Activated CD4-positive, alpha-beta T cell treated with anti-CD3 and anti-CD28 coated beads for 1 hour (primary cell): ENCODE measurements around the gene KAT5.
"Not testable (repeated sequence)": the region's sequence is repeated elsewhere in the genome, so short reads cannot be mapped to it uniquely, and the experiment has no call there.

Source experiments
- DNase-seq: peaks from one replicate; pipeline ENCODE4 v3.0.0-alpha.2; 2020

Gene KAT5

DNA sequence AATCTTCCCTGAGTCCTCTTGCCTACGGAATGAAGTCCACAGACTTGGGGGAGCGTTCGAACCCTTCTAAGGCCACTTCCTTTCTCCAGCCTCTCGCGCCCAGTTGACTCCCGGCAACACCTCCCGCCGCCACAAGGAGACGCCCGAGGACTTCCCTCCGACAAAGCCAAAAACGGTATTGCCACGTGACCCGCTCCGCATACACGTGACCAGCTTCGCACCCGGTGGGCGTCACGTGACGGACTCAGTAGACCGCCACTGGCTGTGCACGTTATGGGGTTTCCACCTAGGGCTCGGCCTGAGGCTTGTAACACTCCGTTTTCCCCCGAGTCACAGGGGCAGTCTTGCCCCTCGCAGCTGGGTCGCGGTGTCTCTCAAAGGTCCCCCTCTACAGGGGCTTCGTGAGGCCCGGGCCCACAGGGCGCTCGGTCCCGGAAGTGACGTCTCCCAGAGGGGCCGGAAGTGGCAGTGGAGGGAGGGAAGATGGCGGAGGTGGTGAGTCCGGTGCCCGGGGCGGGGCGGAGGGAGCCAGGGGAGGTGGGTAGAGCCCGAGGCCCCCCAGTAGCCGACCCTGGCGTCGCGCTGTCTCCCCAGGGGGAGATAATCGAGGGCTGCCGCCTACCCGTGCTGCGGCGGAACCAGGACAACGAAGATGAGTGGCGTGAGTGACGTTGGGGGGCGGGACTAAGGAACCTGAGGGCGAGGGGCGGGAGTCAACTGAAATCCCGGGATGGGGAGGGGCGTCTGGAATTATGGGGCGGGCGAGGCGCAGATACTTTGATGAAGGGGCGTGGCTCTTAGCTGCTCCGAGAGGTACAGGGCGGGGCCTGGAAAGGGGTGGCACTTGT lies at the start of gene KAT5:
TSS of gene KAT5 (plus strand) at position 468 of the 848 bp plus-strand sequence. CDS start at position 484, 16 bp downstream.
- peak; percentile 96 for DNase-seq

DNA sequence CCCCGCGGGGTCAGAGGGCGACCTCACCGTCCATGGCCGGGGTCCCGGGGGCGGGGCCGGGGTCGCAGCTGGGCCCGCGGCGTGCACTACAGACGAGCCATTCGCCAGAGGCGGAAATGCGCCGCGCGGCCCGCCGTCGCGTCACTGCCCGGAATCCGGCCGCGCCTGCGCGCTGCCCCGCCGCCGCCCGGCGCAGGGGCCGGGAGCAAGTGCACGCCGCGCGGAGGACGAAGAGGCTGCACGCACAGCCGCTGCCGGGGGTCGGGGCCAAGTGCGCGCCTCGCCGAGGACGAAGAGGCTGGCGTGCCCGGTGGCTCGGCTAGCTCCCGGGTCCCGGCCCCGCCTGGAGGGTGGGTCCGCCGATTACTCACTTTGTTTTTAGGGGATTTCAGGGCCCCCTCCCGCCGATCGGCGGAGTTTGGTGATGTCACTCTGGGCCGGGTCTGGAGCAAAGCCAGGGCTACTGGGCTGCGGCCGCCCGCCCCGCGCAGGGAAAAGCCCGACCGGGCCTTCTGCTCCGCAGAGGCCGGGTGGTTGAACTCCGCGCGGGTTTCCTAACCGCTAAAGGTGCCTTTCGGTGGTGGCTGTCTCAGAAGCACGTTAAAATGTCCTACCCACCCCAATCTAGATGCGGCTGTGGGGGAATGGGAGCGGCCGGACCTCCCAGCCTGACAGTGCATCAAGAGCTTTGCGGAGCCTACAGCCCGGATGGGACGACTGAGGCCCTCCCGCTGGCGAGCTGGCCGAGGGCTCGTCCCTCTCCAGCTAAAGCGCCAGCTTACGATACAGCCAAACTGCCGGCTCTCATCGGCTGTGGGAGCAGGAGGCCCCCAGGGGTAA lies 49.0 kb upstream of the KAT5 start, which contains the start of gene RELA:
TSS of gene RELA (minus strand) at position 118 of the 840 bp plus-strand sequence. CDS start at position 34, 84 bp downstream.
- DNase-seq = peak; percentile 86

DNA sequence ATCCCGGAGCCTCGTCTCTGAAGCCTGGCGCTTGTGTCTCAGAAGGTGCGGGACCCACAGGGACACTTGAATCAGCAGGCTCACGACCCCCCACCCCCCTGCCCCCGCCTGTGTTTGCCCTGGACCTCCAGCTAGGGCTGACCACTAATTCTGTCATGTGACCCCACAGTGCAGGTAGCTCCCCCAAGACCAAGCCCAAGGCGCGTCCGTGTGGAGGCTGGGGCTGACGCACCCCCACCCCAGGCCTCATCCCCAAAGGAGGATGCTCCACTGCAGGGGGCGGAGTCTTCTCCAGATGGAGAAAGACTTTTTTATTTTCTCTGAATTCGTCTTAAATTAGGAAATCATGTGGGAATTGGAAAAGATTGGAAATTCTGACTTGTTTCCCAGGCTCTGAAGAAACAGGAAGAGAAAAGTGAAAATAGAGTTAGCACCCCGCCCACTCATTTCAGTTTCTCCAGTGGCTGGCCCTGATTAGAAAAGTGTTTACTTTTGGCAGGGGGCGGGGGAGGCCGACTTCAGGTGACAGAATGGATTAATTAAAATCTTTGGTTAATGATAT lies 48.3 kb upstream of the KAT5 start:
- DNase-seq = no peak

DNA sequence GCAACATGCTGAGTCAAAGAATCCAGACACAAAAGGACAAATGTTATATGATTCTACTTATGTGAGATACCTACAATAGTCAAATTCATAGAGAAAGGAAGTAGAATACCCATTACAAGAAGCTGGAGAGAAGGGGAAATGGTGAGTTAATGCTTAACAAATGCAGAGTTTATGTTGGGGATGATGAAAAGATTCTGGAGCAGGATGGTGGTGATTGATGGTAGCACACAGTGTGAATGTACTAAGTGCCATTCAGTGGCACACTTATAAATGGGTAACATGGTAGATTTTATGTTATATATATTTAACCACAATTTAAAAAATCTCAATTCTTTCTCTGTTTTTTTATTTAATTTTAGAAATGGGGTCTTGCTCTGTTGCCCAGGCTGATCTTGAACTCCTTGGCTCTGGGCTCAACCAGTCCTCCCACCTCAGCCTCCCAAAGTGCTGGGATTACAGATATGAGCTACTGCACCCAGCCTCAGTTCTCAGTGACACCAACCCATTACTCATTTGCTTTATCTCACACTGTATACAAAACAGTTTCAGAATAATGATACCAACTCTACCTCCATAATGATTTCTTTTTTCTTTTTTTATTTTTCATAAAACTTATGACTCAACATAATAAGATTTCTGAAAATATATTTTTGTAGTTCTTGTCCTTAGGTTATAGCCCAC lies 39.7 kb upstream of the KAT5 start:
- DNase-seq = no peak

DNA sequence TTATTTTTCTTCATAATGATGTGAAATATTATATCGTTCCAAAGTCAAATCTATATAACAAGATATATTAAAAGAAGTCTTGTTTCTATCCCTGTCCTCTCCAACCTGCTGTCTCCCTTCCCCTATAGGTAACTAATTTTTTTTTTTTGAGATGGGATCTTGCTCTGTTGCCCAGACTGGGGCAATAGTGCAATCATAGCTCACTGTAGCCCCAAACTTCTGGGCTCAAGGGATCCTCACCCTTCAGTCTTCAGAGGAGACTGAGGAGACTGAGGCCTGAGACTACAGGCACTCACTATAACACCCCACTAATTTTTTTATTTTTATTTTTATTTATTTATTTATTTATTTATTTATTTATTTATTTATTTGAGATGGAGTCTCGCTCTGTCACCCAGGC lies 39.1 kb upstream of the KAT5 start:
- no peak for DNase-seq

DNA sequence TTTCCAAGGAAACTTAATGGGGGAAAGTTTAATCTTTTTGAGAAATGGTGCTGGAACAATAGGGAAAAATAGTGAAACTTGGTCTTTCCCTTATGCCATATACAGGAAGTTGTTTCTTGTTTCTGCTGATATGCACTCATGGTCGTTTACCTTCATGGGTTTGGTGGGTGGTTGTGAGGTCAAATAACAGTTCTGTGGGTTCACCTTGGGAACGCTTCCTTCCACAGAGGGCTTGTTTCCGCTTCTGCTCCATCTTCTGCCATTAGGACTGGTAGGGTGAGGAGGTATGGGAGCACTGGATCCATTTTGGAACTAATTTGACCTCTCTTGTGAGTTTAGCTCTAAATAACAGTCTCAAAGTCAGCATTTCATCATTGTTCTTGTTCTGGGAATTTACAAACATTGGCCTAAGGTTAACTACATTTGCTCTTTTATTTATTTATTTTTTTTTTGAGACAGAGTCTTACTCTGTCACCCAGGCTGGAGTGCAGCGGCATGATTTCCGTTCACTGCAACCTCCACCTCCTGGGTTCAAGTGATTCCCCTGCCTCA lies 31.8 kb upstream of the KAT5 start:
- DNase-seq = no peak

DNA sequence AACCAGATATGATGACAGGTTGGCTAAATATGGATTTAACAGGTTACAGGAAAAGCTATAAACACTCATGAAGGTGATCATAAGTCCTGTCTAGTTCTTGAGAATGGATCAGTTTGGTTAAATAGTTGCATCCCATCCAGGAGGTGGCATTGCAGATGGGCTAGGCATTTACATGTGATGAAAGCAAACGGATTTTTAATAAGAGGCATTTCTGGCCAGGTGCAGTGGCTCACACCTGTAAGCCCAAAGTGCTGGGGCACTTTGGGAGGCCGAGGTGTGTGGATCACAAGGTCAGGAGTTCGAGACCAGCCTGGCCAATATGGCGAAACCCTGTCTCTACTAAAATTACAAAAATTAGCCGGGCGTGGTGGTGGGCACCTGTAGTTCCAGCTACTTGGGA lies 28.6 kb upstream of the KAT5 start:
- DNase-seq = not testable (repeated sequence)

DNA sequence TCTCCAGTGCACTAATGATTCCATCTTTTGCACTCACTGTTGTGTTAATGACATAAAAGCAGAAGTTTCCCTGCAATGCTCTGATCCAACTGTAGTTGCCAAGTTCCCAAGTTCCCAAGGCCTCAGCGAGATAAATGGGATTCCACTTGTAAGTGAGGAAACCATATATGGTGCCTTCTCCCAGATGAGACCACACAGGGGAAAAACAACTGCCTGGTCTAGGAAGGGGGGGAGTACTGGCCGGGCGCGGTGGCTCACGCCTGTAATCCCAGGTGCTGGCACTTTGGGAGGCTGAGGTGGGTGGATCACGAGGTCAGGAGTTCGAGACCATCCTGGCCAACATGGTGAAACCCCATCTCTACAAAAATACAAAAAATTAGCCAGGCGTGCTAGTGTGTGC lies 26.1 kb upstream of the KAT5 start:
- DNase-seq = no peak

DNA sequence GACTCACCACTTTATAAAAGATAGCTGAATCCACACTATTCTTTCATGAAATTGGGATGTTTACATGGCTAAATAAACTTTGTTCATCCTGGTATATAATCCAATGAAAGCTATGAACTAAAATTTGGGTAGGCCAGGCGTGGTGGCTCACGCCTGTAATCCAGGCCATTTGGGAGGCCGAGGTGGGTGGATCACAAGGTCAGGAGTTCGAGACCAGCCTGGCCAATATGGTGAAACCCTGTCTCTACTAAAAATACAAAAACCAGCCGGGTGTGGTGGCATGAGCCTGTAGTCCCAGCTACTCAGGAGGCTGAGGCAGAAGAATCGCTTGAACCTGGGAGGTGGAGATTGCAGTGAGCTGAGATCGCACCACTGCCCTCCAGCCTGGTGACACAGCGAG lies 20.2 kb upstream of the KAT5 start:
- not testable (repeated sequence) for DNase-seq

DNA sequence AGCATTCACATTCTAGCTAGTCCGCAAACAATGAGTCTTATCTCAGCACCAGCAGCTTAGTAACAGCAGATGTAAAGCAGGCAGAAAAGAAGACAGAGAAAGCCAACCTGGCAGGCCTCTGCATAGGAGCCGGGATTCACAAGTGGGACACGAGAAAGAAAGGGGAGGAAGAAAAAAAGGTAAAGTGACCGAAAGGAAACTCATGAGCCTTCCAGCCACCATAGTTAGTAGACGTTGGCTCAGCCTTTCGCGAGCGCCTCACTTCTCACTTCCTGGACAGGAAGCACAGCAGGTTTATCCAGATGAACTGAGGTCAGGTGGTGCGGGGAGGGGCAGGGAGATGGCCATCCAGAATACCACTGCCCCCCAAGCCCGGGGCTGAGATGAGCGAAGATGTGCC lies 19.7 kb upstream of the KAT5 start:
- no peak for DNase-seq

DNA sequence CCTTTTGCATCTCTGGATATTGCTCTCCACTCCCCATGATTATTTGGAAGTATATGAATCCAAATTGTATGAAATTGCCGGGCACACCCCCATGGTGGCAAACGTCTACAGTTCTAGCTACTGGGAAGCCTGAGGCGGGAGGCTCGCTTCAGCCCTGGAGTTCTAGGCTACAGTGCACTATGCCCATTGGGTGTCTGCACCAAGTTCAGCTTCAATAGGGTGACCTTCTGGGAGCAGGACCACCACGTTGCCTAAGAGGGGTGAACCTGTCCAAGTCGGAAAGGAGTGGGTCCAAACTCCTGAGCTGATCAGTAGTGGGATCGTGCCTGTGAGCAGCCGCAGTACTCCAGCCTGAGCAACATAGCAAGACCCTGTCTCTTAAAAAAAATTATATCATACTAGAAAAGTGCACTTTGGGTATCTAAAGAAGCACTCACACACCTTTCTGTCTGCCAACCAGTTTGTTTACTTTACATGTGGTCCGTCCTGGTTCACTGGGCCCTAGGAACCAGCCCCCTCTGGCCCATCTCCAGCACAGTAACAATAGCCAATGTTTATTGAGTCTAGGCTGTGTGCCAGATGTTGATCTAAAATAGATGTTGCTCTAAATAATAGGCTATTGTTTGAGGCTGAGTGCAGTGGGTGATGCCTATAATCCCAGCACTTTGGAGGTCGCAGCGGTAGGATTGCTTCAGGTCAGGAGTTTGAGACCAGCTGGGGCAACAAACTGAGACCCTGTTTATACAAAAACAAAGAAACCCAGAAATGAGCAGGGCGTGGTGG lies 16.4 kb upstream of the KAT5 start:
- DNase-seq = no peak

DNA sequence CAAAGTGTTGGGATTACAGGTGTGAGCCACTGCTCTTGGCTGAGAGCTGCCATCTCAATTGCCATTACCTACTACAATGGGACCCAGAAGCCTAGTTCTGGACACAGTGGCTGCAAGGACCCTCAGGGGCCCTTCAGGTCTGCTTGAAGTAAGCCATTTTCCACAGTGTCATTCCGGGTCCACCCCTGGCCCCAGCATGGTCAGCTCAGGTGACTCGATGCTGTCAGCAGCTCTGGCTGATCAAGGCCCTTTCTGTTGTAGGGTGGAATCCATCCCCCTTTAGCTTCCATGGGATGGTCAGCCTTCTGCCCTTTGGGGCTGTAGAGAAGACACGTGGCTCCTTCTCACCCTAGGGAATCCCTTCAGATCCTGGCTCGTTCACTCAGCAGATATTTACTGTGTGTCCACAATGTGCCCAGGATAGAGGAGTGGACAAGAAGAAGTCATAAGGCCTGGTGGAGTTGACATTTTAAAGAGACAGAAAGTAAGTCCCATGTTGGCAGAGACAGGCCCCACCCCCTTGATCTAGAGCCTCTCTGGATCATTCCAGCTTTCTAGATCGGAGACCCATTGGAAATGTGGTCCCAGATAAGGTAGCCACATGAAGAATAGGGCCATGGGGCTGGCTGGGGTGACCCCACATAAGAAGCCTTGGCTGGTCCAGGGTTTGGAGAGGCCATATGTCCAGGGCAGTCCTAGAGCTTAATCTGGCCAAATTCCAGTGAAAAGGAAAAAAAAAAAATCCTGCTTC lies 15.1 kb upstream of the KAT5 start:
- DNase-seq = no peak

DNA sequence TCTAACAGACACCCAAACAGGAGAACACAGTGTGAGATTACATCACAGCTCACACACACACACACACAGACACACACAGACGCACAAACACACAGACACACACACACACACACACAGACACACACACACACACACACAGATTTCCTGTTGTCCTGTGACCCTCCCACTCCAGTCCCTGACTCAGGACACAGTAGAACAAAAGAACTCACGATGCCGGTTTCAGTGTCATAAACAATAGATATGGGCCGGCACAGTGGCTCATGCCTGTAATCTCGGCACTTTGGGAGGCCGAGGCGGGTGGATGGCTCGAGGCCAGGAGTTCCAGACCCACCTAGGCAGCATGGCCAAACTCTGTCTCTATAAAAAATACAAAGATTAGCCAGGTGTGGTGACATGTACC lies 13.8 kb upstream of the KAT5 start:
- no peak for DNase-seq

DNA sequence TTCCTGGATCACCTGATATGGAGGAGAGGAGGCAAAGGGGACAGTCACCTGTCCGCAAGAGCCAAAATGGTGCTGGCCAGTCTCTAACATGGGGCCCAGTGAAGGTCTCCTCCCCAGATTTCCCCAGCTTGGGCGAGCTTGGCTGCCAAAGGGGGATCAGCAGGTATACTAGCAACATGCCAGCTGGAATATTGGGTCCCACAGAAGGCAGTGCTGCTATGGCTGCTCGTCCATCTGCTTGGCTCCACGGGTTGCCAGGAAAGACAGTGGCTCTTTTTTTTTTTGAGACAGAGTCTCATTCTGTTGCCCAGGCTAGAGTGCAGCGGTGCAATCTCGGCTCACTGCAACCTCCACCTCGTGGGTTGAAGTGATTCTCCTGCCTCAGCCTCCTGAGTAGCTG lies 12.7 kb upstream of the KAT5 start:
- DNase-seq = no peak

DNA sequence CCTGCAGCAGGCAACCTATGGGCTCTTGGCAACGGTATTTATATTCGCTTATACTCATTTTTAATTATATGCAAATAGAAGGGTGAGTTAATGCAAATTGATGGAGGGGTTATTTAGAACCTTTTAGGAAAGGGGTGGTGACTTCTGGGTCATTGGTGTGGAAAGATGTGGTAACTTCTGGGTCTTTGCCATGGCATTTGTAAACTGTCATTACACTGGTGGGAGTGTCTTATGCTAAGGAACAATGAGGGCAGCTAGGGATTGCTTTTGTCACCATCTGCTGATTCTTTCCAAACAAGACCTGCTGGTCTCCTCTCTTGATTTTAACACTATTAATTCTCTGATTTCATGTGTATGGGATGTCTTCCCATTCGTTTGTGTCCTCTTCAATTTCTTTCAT lies 11.7 kb upstream of the KAT5 start:
- DNase-seq = no peak

DNA sequence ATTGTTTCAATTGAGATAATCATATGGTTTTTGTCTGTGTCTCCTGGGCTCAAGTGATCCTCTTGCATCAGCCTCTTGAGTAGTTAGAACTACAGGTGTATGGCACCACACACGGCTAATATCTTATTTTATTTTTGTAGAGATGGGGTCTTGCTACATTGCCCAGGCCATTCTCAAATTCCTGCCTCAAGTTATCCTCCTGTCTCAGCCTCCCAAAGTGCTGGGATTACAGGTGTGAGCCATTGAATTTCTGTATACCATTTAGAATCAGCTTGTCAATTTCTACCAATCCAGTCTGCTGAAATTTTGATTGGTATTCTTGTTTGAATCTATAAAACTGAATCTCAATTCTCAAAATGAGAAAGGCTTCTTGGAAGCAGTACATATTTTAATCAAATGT lies 10.4 kb upstream of the KAT5 start:
- no peak for DNase-seq

DNA sequence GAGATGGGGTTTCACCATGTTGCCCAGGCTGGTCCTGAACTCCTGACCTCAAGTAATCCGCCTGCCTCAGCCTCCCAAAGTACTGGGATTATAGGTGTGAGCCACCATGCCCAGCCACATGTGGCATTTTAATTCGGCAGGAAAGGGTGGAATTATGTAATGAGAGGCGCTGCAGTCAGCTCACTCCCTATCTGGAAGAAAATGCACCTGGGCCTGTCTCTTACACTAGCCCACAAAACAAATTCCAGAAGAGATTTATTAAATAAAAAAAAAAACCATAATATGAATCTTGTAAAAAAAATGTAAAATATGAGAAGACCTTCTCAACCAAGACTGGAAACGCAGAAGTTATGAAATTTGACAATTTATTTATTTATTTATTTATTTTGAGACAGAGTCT lies 8.2 kb upstream of the KAT5 start:
- DNase-seq = no peak

DNA sequence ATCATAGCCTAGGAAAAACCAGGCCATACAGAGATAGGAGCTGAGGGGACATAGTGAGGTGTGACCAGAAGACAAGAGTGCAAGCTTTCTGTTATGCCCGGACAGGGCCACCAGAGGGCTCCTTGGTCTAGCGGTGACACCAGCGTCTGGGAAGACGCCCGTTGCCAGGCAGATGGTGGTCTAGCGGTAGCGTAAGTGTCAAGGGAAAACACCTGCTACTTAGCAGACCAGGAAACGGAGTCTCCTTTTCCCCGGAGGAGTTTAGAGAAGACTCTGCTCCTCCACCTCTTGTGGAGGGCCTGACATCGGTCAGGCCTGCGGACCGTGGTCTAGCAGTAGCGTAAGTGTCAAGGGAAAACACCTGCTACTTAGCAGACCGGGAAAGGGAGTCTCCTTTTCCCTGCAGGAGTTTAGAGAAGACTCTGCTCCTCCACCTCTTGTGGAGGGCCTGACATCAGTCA lies 5.7 kb upstream of the KAT5 start:
- peak; percentile 62 for DNase-seq

DNA sequence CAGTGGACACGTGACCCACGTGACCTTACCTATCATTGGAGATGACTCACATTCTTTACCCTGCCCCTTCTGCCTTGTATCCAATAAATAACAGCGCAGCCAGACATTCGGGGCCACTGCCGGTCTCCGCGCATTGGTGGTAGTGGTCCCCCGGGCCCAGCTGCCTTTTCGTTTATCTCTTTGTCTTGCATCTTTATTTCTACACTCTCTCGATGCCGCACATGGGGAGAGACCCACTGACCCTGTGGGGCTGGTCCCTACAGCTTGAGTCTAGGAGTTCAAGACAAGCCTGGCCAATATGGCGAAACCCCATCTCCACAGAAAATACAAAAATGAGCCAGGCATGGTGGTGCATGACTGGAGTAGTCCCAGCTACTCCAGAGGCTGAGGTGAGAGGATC lies 5.0 kb upstream of the KAT5 start:
- not testable (repeated sequence) for DNase-seq

DNA sequence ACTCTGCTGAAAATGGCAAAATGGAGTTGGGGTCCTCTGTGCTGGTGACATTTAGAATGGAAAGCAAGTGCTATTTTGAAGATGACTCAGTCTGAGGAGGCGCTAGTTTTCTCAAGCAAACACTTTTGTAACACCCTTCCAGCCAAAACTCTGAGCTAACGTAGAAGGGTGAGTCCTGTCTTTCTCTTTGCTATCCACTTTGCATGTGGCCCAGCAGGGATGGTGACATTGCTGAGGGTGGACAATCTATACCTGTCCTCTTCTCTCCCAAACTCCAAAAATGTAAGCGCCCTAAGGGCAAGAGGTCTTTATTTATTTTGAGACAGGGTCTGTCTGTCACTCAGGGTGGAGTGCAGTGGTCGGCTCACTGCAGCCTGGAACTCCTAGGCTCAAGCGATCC lies 3.6 kb upstream of the KAT5 start:
- no peak for DNase-seq

DNA sequence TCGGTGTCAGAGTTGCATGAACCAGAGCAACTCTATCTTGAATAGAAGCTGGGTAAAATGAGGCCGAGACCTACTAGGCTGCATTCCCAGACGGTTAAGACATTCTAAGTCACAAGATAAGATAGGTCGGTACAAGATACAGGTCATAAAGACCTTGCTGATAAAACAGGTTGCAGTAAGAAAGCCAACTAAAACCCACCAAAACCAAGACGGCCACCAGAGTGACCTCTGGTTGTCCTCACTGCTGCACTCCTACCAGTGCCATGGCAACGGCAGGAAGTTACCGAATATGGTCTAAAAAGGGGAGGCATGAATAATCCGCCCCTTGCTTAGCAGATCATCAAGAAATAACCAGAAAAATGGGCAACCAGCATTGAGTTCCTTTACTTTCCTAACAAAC lies 2.4 kb upstream of the KAT5 start:
- no peak for DNase-seq
